ENCODE results near the gene TANGO6. TPM values are rescaled to one million over a fixed set of nuclear protein-coding genes. Genes with fewer than 3 reads are reported as not detected.
A peak's percentile ranks its signal among the peaks of the same experiment; 100 is the strongest.
"Not testable (repeated sequence)": the region's sequence is repeated elsewhere in the genome, so short reads cannot be mapped to it uniquely, and the experiment has no call there.

Gene TANGO6
- polyA plus RNA-seq, 1 donor (not counting 4 experiments of a cell fraction or from before 2014, with no cell fraction given) = 13.1 TPM

DNA sequence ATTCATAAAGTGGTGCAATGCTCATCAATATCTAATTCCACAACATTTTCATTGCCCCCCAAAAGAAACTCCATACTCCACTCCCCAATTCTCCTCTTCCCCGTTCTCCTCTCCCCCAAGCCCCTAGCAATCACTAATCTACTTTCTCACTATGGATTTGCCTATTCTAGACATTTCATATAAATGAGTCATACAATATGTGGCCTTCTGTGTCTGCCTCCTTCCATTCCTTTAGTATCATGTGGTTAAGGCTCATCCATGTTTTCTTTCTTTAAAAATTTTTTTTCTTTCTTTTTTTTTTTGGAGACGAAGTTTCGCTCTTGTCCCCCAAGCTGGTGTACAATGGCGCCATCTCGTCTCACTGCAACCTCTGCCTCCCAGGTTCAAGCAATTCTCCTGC lies 205.8 kb downstream of the TANGO6 start:
- no peaks in the 10 kb centered on the region for H3K9me1 ChIP-seq (ENCODE audit: control insufficient read depth, extremely low read depth, insufficient read depth, low read length)
- peak overlapping the region; percentile 16 for H3K4me2 ChIP-seq (ENCODE audit: control insufficient read depth, extremely low read depth, insufficient read depth, low read depth, low read length)
- H3K36me3 ChIP-seq (ENCODE audit: control insufficient read depth in 2 of 2, extremely low read depth in 1 of 2, insufficient read depth in 2 of 2, low read length in 2 of 2) = peaks cover 0 to 2% of the 10 kb centered on the region in 2 experiments
- dilution Hi-C loops (cut with MboI; ENCODE audit: extremely low pct_ligation_motif_present, low sequenced_read_pairs) = no loop called here
- H3K4me1 ChIP-seq (ENCODE audit: control insufficient read depth, extremely low read depth, insufficient read depth, low read length) = peaks cover 13% of the 10 kb centered on the region
- no peak overlapping the region for H3K27ac ChIP-seq (ENCODE audit: control insufficient read depth, insufficient read depth, low read length)
- H4K20me1 ChIP-seq (ENCODE audit: control insufficient read depth, extremely low read depth, insufficient read depth, low read length) = no peaks in the 10 kb centered on the region
- no peak overlapping the region for H3K9ac ChIP-seq (ENCODE audit: control insufficient read depth, extremely low read depth, insufficient read depth, low read length)
- no peaks in the 10 kb centered on the region for H3K27me3 ChIP-seq (ENCODE audit: control insufficient read depth, extremely low read depth, insufficient read depth, low read length)
- DNase-seq (ENCODE audit: low read depth, low spot score) (no peak), FAIRE-seq (no peak)
- no peak overlapping the region for H3K4me3 ChIP-seq (ENCODE audit: control insufficient read depth in 2 of 3, extremely low read depth in 1 of 3, insufficient read depth in 2 of 3, low read depth in 1 of 3, low read length in 3 of 3)
- H2AFZ ChIP-seq (ENCODE audit: control insufficient read depth, low read length) = no peak overlapping the region
- H3K9me3 ChIP-seq (ENCODE audit: control insufficient read depth, low read depth, low read length) = no peaks in the 10 kb centered on the region
- H3K79me2 ChIP-seq (ENCODE audit: control insufficient read depth, insufficient read depth, low read length) = no peaks in the 10 kb centered on the region
- TF ChIP-seq, protein P1, sequence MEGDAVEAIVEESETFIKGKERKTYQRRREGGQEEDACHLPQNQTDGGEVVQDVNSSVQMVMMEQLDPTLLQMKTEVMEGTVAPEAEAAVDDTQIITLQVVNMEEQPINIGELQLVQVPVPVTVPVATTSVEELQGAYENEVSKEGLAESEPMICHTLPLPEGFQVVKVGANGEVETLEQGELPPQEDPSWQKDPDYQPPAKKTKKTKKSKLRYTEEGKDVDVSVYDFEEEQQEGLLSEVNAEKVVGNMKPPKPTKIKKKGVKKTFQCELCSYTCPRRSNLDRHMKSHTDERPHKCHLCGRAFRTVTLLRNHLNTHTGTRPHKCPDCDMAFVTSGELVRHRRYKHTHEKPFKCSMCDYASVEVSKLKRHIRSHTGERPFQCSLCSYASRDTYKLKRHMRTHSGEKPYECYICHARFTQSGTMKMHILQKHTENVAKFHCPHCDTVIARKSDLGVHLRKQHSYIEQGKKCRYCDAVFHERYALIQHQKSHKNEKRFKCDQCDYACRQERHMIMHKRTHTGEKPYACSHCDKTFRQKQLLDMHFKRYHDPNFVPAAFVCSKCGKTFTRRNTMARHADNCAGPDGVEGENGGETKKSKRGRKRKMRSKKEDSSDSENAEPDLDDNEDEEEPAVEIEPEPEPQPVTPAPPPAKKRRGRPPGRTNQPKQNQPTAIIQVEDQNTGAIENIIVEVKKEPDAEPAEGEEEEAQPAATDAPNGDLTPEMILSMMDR (optimal IDR thresholded peaks at IDR 0.05 in 1 of 3, IDR thresholded peaks at IDR 0.05 in 1 of 3, conservative IDR thresholded peaks at IDR 0.05 in 1 of 3; ENCODE audit: extremely low read depth in 1 of 3, insufficient read depth in 2 of 3, low read length in 3 of 3) = no peak
- no peak for TF ChIP-seq EZH2 (IDR thresholded peaks at IDR 0.05; ENCODE audit: low read length)

DNA sequence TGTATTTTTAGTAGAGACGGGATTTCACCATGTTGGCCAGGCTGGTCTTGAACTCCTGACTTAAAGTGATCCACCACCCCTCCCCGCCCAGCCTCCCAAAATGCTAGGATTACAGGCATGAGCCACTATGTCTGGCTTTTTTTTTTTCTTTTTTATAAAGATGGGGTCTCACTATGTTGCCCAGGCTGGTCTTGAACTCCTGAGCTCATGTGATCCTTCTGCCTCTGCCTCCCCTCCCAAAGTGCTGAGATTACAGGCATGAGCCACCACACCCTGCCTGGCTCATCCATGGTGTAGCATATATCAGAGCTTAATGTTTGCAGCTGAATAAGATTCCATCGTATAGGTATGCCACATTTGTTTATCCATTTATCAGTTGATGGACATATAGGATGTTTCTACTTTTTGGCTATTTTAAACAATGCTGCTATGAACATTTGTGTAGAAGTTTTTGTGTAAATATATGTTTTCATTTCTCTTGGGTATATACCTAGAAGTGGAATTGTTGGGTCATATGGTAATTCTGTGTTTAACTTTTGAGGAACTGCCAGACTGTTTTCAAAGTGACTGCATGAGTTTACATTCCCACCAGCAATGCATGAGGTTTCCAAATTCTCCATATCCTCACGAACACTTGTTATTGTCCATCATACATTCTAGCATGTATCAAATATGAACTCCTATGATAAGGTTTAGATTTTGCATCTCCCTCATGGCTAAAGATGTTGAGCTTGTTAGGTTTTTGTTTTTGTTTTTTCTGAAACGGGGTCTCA lies 206.5 kb downstream of the TANGO6 start:
- no peak for DNase-seq (ENCODE audit: low read depth, low spot score)
- dilution Hi-C loops (cut with MboI; ENCODE audit: extremely low pct_ligation_motif_present, low sequenced_read_pairs) = no loop called here
- Histone ChIP-seq H3K4me2 (ENCODE audit: control insufficient read depth, extremely low read depth, insufficient read depth, low read depth, low read length) (no peak overlapping the region), H3K4me1 (ENCODE audit: control insufficient read depth, extremely low read depth, insufficient read depth, low read length) (peaks cover 13% of the 10 kb centered on the region), H3K4me3 (ENCODE audit: control insufficient read depth in 2 of 3, extremely low read depth in 1 of 3, insufficient read depth in 2 of 3, low read depth in 1 of 3, low read length in 3 of 3) (no peak overlapping the region), H3K36me3 (ENCODE audit: control insufficient read depth in 2 of 2, extremely low read depth in 1 of 2, insufficient read depth in 2 of 2, low read length in 2 of 2) (peaks cover 0 to 2% of the 10 kb centered on the region in 2 experiments), H3K27ac (ENCODE audit: control insufficient read depth, insufficient read depth, low read length) (no peak overlapping the region), H3K9me3 (ENCODE audit: control insufficient read depth, low read depth, low read length) (no peaks in the 10 kb centered on the region), H3K9ac (ENCODE audit: control insufficient read depth, extremely low read depth, insufficient read depth, low read length) (no peak overlapping the region), H4K20me1 (ENCODE audit: control insufficient read depth, extremely low read depth, insufficient read depth, low read length) (no peaks in the 10 kb centered on the region), H3K27me3 (ENCODE audit: control insufficient read depth, extremely low read depth, insufficient read depth, low read length) (no peaks in the 10 kb centered on the region), H3K79me2 (ENCODE audit: control insufficient read depth, insufficient read depth, low read length) (no peaks in the 10 kb centered on the region), H2AFZ (ENCODE audit: control insufficient read depth, low read length) (no peak overlapping the region), H3K9me1 (ENCODE audit: control insufficient read depth, extremely low read depth, insufficient read depth, low read length) (no peaks in the 10 kb centered on the region)
- no peak for TF ChIP-seq EZH2 (IDR thresholded peaks at IDR 0.05; ENCODE audit: low read length)
- TF ChIP-seq, protein P1 (optimal IDR thresholded peaks at IDR 0.05 in 1 of 3, IDR thresholded peaks at IDR 0.05 in 1 of 3, conservative IDR thresholded peaks at IDR 0.05 in 1 of 3; ENCODE audit: extremely low read depth in 1 of 3, insufficient read depth in 2 of 3, low read length in 3 of 3) = no peak
- no peak for FAIRE-seq

DNA sequence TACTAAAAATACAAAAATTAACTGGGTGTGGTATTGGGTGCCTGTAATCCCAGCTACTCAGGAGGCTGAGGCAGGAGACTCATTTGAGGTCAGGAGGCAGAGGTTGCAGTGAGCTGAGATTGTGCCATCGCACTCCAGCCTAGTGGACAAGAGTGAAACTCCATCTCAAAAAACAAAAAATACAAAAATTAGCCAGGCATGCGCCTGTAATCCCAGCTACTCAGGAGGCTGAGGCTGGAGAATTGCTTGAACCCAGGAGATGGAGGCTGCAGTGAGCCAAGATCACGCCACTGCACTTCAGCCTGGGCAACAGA lies 208.1 kb downstream of the TANGO6 start:
- H3K9ac ChIP-seq (ENCODE audit: control insufficient read depth, extremely low read depth, insufficient read depth, low read length); H2AFZ ChIP-seq (ENCODE audit: control insufficient read depth, low read length); H3K9me1 ChIP-seq (ENCODE audit: control insufficient read depth, extremely low read depth, insufficient read depth, low read length); dilution Hi-C loops (cut with MboI; ENCODE audit: extremely low pct_ligation_motif_present, low sequenced_read_pairs); H3K27ac ChIP-seq (ENCODE audit: control insufficient read depth, insufficient read depth, low read length); DNase-seq (ENCODE audit: low read depth, low spot score); H3K27me3 ChIP-seq (ENCODE audit: control insufficient read depth, extremely low read depth, insufficient read depth, low read length); H3K36me3 ChIP-seq (ENCODE audit: control insufficient read depth in 2 of 2, extremely low read depth in 1 of 2, insufficient read depth in 2 of 2, low read length in 2 of 2); H3K9me3 ChIP-seq (ENCODE audit: control insufficient read depth, low read depth, low read length); H4K20me1 ChIP-seq (ENCODE audit: control insufficient read depth, extremely low read depth, insufficient read depth, low read length); FAIRE-seq; H3K4me3 ChIP-seq (ENCODE audit: control insufficient read depth in 2 of 3, extremely low read depth in 1 of 3, insufficient read depth in 2 of 3, low read depth in 1 of 3, low read length in 3 of 3); H3K79me2 ChIP-seq (ENCODE audit: control insufficient read depth, insufficient read depth, low read length); H3K4me2 ChIP-seq (ENCODE audit: control insufficient read depth, extremely low read depth, insufficient read depth, low read depth, low read length): not testable (repeated sequence)
- H3K4me1 ChIP-seq (ENCODE audit: control insufficient read depth, extremely low read depth, insufficient read depth, low read length) = peaks cover 18% of the 10 kb centered on the region

All from keratinocyte (primary cell).